K562 (cell line): Measurements from ENCODE around the gene INVS. TPM values are rescaled to one million over a fixed set of nuclear protein-coding genes. Genes with fewer than 3 reads are reported as not detected.

ENCODE experiments used
- CBFA2T3 ChIP-seq: fragments of 450-650 bp; IDR thresholded peaks from 2 replicates; pipeline ENCODE4 v1.6.1; 2017
- DDX20 ChIP-seq: fragments of 450-650 bp; IDR thresholded peaks from 2 replicates; pipeline ENCODE4 v1.6.1; 2016; ENCODE audit warnings: missing genetic modification characterization, low read depth, mild to moderate bottlenecking, missing compliant biosample characterization, moderate library complexity
- DPF2 ChIP-seq: fragments of 450-650 bp; IDR thresholded peaks from 2 replicates; pipeline ENCODE4 v1.6.1; 2016
- IFI16 ChIP-seq: fragments of 250-450 bp; sonication (Bioruptor Pico); IDR thresholded peaks from 2 replicates; pipeline ENCODE4 v2.1.2; 2022; ENCODE audit warnings: mild to moderate bottlenecking, inconsistent platforms
- NCOA1 ChIP-seq: fragments of 450-650 bp; IDR thresholded peaks from 2 replicates; pipeline ENCODE4 v1.6.1; 2016; ENCODE audit warnings: low read depth
- NCOR1 ChIP-seq: fragments of 450-650 bp; IDR thresholded peaks from 2 replicates; pipeline ENCODE4 v1.6.1; 2016; ENCODE audit warnings: mild to moderate bottlenecking, moderate library complexity
- OTX1 ChIP-seq: fragments of 450-650 bp; formaldehyde crosslinking; IDR thresholded peaks from 2 replicates; pipeline ENCODE4 v1.4.0; 2022; ENCODE audit warnings: mild to moderate bottlenecking
- RNF2 ChIP-seq: sonication (generic); IDR thresholded peaks from 2 replicates; pipeline ENCODE4 v1.6.1; 2016
- TAL1 ChIP-seq: fragments of 450-650 bp; IDR thresholded peaks from 2 replicates; pipeline ENCODE4 v1.6.1; 2016; ENCODE audit warnings: mild to moderate bottlenecking
- TEAD4 ChIP-seq, 2 experiments: sonication (generic) in 1 of 2; formaldehyde crosslinking in 1 of 2; IDR thresholded peaks; 2 replicates each; pipeline versions ENCODE4 v1.6.1 to v1.8.0; 2012 to 2022; ENCODE audit warnings: borderline replicate concordance in 1 of 2, inconsistent platforms in 1 of 2, low read length in 1 of 2, mild to moderate bottlenecking in 1 of 2, missing genetic modification reagents in 1 of 2
- ZFP30 ChIP-seq: fragments of 250-450 bp; sonication (Bioruptor Pico); IDR thresholded peaks from 2 replicates; pipeline ENCODE4 v1.8.0; 2022; ENCODE audit warnings: moderate library complexity, mild to moderate bottlenecking, inconsistent platforms, borderline replicate concordance
- polyA plus RNA-seq, 8 experiments: library from polyadenylated mRNA; depleted of rRNA in 4 of 8; stranded (reverse) in 5 of 8; unstranded in 3 of 8; fragments of >200 nt; fragmentation: Nextera tagmentation in 2 of 8; fragmentation: Illumina TruSeq in 1 of 8; extraction: Ambion mirVana in 2 of 8; extraction: Trizol in 1 of 8; gene quantifications; 2 replicates each; pipeline versions ENCODE4 v1.2.1 to v1.2.3, GENCODE V29; 2011 to 2014; ENCODE audit warnings: inconsistent platforms in 1 of 8, missing spikeins in 1 of 8
- total RNA-seq, 7 experiments: library from RNA; depleted of rRNA in 6 of 7; stranded (reverse); fragments of >200 nt in 6 of 7; fragmentation: Illumina TruSeq in 2 of 7; extraction: Trizol in 2 of 7; gene quantifications; 2 replicates each; pipeline versions ENCODE4 v1.2.1 to v1.2.3, GENCODE V29; 2011 to 2021; ENCODE audit warnings: low replicate concordance in 1 of 7
- TF ChIP-seq, protein P1 (sequence below): fragments of 200-600 bp; sonication (generic); IDR thresholded peaks from one replicate; pipeline ENCODE4 v1.6.1; 2012; ENCODE audit warnings: mild to moderate bottlenecking, low read depth, low read length, inconsistent platforms
- TF ChIP-seq, protein P2 (sequence below): fragments of 250-450 bp; sonication (Bioruptor Pico); IDR thresholded peaks from 2 replicates; pipeline ENCODE4 v1.5.0; 2021
- TF ChIP-seq, protein P3 (sequence below): fragments of 250-450 bp; sonication (Bioruptor Pico); IDR thresholded peaks from 2 replicates; pipeline ENCODE4 v1.4.0; 2020; ENCODE audit warnings: mild to moderate bottlenecking, moderate library complexity

INVS gene
- total and polyA plus RNA-seq, 9 of the 15 experiments (the other 6 are each of a cell fraction or from before 2014, with no cell fraction given): 0.77 to 18.5 (median 10.0) TPM

DNA sequence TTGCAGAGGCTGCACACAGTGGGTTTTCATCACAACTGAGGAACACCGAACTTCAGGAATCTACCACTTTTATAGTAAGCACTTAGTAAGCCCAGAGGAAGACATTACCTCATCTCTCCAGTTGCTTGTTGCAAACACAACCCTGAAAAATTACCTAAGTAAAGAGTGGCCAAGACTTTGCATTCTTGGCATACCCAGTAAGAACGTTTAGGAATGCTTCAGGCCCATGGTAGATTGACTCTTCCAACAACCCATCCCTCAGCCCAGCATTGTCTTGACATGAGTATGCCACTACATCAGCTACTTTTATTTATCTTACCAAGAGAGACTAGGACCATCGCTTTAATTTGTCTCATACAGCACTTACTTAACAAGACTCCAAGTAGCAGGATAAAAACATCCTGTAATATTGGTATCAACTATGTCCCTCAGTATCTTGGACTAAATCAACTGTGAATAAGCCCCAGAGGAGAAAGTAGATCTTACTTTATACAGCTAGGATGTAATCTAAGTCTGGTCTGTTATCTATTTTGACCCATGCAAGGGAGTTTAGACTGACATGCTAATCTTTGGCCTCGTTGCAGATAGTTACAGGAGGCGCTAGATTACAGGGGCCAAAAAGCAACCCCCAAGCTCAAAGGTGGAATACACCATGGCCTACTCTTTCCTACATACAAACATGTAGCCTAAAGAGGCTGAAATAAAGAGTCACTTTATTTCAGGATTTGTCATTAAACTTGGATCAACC, 114.9 kb downstream of the INVS start (continued):
- TF ChIP-seq, protein P1, sequence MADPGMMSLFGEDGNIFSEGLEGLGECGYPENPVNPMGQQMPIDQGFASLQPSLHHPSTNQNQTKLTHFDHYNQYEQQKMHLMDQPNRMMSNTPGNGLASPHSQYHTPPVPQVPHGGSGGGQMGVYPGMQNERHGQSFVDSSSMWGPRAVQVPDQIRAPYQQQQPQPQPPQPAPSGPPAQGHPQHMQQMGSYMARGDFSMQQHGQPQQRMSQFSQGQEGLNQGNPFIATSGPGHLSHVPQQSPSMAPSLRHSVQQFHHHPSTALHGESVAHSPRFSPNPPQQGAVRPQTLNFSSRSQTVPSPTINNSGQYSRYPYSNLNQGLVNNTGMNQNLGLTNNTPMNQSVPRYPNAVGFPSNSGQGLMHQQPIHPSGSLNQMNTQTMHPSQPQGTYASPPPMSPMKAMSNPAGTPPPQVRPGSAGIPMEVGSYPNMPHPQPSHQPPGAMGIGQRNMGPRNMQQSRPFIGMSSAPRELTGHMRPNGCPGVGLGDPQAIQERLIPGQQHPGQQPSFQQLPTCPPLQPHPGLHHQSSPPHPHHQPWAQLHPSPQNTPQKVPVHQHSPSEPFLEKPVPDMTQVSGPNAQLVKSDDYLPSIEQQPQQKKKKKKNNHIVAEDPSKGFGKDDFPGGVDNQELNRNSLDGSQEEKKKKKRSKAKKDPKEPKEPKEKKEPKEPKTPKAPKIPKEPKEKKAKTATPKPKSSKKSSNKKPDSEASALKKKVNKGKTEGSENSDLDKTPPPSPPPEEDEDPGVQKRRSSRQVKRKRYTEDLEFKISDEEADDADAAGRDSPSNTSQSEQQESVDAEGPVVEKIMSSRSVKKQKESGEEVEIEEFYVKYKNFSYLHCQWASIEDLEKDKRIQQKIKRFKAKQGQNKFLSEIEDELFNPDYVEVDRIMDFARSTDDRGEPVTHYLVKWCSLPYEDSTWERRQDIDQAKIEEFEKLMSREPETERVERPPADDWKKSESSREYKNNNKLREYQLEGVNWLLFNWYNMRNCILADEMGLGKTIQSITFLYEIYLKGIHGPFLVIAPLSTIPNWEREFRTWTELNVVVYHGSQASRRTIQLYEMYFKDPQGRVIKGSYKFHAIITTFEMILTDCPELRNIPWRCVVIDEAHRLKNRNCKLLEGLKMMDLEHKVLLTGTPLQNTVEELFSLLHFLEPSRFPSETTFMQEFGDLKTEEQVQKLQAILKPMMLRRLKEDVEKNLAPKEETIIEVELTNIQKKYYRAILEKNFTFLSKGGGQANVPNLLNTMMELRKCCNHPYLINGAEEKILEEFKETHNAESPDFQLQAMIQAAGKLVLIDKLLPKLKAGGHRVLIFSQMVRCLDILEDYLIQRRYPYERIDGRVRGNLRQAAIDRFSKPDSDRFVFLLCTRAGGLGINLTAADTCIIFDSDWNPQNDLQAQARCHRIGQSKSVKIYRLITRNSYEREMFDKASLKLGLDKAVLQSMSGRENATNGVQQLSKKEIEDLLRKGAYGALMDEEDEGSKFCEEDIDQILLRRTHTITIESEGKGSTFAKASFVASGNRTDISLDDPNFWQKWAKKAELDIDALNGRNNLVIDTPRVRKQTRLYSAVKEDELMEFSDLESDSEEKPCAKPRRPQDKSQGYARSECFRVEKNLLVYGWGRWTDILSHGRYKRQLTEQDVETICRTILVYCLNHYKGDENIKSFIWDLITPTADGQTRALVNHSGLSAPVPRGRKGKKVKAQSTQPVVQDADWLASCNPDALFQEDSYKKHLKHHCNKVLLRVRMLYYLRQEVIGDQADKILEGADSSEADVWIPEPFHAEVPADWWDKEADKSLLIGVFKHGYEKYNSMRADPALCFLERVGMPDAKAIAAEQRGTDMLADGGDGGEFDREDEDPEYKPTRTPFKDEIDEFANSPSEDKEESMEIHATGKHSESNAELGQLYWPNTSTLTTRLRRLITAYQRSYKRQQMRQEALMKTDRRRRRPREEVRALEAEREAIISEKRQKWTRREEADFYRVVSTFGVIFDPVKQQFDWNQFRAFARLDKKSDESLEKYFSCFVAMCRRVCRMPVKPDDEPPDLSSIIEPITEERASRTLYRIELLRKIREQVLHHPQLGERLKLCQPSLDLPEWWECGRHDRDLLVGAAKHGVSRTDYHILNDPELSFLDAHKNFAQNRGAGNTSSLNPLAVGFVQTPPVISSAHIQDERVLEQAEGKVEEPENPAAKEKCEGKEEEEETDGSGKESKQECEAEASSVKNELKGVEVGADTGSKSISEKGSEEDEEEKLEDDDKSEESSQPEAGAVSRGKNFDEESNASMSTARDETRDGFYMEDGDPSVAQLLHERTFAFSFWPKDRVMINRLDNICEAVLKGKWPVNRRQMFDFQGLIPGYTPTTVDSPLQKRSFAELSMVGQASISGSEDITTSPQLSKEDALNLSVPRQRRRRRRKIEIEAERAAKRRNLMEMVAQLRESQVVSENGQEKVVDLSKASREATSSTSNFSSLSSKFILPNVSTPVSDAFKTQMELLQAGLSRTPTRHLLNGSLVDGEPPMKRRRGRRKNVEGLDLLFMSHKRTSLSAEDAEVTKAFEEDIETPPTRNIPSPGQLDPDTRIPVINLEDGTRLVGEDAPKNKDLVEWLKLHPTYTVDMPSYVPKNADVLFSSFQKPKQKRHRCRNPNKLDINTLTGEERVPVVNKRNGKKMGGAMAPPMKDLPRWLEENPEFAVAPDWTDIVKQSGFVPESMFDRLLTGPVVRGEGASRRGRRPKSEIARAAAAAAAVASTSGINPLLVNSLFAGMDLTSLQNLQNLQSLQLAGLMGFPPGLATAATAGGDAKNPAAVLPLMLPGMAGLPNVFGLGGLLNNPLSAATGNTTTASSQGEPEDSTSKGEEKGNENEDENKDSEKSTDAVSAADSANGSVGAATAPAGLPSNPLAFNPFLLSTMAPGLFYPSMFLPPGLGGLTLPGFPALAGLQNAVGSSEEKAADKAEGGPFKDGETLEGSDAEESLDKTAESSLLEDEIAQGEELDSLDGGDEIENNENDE: no peak
- TF ChIP-seq NCOA1: no peak
- TF ChIP-seq NCOR1: peak; percentile 50; the same call in 1 of the 2 replicates
- TF ChIP-seq OTX1: no peak
- TF ChIP-seq DDX20: no peak
- TF ChIP-seq, protein P2, sequence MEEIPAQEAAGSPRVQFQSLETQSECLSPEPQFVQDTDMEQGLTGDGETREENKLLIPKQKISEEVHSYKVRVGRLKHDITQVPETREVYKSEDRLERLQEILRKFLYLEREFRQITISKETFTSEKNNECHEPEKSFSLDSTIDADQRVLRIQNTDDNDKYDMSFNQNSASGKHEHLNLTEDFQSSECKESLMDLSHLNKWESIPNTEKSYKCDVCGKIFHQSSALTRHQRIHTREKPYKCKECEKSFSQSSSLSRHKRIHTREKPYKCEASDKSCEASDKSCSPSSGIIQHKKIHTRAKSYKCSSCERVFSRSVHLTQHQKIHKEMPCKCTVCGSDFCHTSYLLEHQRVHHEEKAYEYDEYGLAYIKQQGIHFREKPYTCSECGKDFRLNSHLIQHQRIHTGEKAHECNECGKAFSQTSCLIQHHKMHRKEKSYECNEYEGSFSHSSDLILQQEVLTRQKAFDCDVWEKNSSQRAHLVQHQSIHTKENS (CRISPR knock-in tag): no peak
- peak; percentile 56 for TF ChIP-seq TAL1
- peak; percentile 76 for TF ChIP-seq CBFA2T3
- TF ChIP-seq, protein P3, sequence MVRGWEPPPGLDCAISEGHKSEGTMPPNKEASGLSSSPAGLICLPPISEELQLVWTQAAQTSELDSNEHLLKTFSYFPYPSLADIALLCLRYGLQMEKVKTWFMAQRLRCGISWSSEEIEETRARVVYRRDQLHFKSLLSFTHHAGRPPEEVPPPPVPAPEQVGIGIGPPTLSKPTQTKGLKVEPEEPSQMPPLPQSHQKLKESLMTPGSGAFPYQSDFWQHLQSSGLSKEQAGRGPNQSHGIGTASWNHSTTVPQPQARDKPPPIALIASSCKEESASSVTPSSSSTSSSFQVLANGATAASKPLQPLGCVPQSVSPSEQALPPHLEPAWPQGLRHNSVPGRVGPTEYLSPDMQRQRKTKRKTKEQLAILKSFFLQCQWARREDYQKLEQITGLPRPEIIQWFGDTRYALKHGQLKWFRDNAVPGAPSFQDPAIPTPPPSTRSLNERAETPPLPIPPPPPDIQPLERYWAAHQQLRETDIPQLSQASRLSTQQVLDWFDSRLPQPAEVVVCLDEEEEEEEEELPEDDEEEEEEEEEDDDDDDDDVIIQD (CRISPR knock-in tag): no peak
- peak; percentile 70 for TF ChIP-seq TEAD4 (IDR thresholded peaks at IDR 0.05; ENCODE audit: low read length)
- no peak for TF ChIP-seq TEAD4 (CRISPR knock-in tag; IDR thresholded peaks at IDR 0.05; ENCODE audit: borderline replicate concordance)
- no peak for TF ChIP-seq ZFP30 (CRISPR knock-in tag)
- no peak for TF ChIP-seq RNF2
- TF ChIP-seq DPF2: peak; percentile 34; the same call in 1 of the 2 replicates
- TF ChIP-seq IFI16 (CRISPR knock-in tag): no peak
